Measurements from ENCODE around the gene MAEA. TPM values are rescaled to one million over a fixed set of nuclear protein-coding genes. Genes with fewer than 3 reads are reported as not detected.

Gene MAEA
- total RNA-seq, 1 donor from 2014 or later, result 38.2 TPM

- no peak overlapping the region for H3K27ac Mint-ChIP-seq
- peaks cover 1% of the 10 kb centered on the region for H3K4me1 Mint-ChIP-seq
- Histone ChIP-seq H3K27me3 (no peaks in the 10 kb centered on the region), H2AFZ (replicated peaks) (no peak overlapping the region), H3K9me3 (ENCODE audit: low read depth) (no peaks in the 10 kb centered on the region), H3K27ac (no peak overlapping the region), H3K4me3 (no peak overlapping the region), H3K4me1 (no peaks in the 10 kb centered on the region), H3K4me2 (no peak overlapping the region), H3K79me2 (ENCODE audit: low read depth) (no peaks in the 10 kb centered on the region), H3K9ac (no peak overlapping the region), H3K36me3 (no peaks in the 10 kb centered on the region), H4K20me1 (ENCODE audit: low read depth) (no peaks in the 10 kb centered on the region), H3F3A (ENCODE audit: low read depth) (no peaks in the 10 kb centered on the region)
- TF ChIP-seq EZH2 (IDR thresholded peaks at IDR 0.05) (no peak), EZH2phosphoT487 (IDR thresholded peaks at IDR 0.05) (no peak), CTCF (IDR thresholded peaks at IDR 0.05) (no peak)
- H3K9me3 Mint-ChIP-seq, result no peaks in the 10 kb centered on the region
- DNase-seq (ENCODE audit: low spot score), result no peak
- H3K27me3 Mint-ChIP-seq (ENCODE audit: insufficient read depth, low read depth), result no peaks in the 10 kb centered on the region
- H3K36me3 Mint-ChIP-seq, result peaks cover 26% of the 10 kb centered on the region
- H3K4me3 Mint-ChIP-seq, result no peak overlapping the region
These were observed 86.2 kb downstream of the MAEA start for GRCh38 chr4:1375761-1376322.

GRCh38 chr4:1376391-1376840, 86.7 kb downstream of the MAEA start:
- Histone ChIP-seq H3K9me3 (ENCODE audit: low read depth) (no peaks in the 10 kb centered on the region), H2AFZ (replicated peaks) (no peak overlapping the region), H4K20me1 (ENCODE audit: low read depth) (no peaks in the 10 kb centered on the region), H3K4me2 (no peak overlapping the region), H3K27ac (no peak overlapping the region), H3K4me3 (no peak overlapping the region), H3K79me2 (ENCODE audit: low read depth) (no peaks in the 10 kb centered on the region), H3K4me1 (no peaks in the 10 kb centered on the region), H3F3A (ENCODE audit: low read depth) (no peaks in the 10 kb centered on the region), H3K9ac (no peak overlapping the region), H3K27me3 (no peaks in the 10 kb centered on the region), H3K36me3 (no peaks in the 10 kb centered on the region)
- no peak overlapping the region for H3K4me3 Mint-ChIP-seq
- H3K9me3 Mint-ChIP-seq, result no peaks in the 10 kb centered on the region
- H3K27me3 Mint-ChIP-seq (ENCODE audit: insufficient read depth, low read depth), result no peaks in the 10 kb centered on the region
- no peak for TF ChIP-seq EZH2phosphoT487 (IDR thresholded peaks at IDR 0.05)
- no peak for TF ChIP-seq EZH2 (IDR thresholded peaks at IDR 0.05)
- no peak for TF ChIP-seq CTCF (IDR thresholded peaks at IDR 0.05)
- no peak for DNase-seq (ENCODE audit: low spot score)
- no peak overlapping the region for H3K27ac Mint-ChIP-seq
- H3K4me1 Mint-ChIP-seq, result no peaks in the 10 kb centered on the region
- peaks cover 20% of the 10 kb centered on the region for H3K36me3 Mint-ChIP-seq

GRCh38 chr4:1376841-1377605, 87.3 kb downstream of the MAEA start:
- no peak overlapping the region for H3K4me3 Mint-ChIP-seq
- no peaks in the 10 kb centered on the region for H3K36me3 ChIP-seq
- no peak for TF ChIP-seq EZH2phosphoT487 (IDR thresholded peaks at IDR 0.05)
- peak; percentile 36 for TF ChIP-seq CTCF (IDR thresholded peaks at IDR 0.05)

More at GRCh38 chr4:1376841-1377605, 87.3 kb downstream of the MAEA start:
- peaks cover 4% of the 10 kb centered on the region for H3F3A ChIP-seq (ENCODE audit: low read depth)
- no peak overlapping the region for H2AFZ ChIP-seq (replicated peaks)
- H3K4me3 ChIP-seq, result no peak overlapping the region
- no peak overlapping the region for H3K4me2 ChIP-seq
- H3K27me3 ChIP-seq, result no peaks in the 10 kb centered on the region
- peaks cover 3% of the 10 kb centered on the region for H3K4me1 Mint-ChIP-seq
- H3K4me1 ChIP-seq, result peaks cover 6% of the 10 kb centered on the region
- no peak overlapping the region for H3K27ac ChIP-seq
- H3K9me3 Mint-ChIP-seq, result no peaks in the 10 kb centered on the region
- H3K79me2 ChIP-seq (ENCODE audit: low read depth), result no peaks in the 10 kb centered on the region
- no peaks in the 10 kb centered on the region for H4K20me1 ChIP-seq (ENCODE audit: low read depth)
- peaks cover 16% of the 10 kb centered on the region for H3K36me3 Mint-ChIP-seq
- H3K27me3 Mint-ChIP-seq (ENCODE audit: insufficient read depth, low read depth), result no peaks in the 10 kb centered on the region
- H3K9me3 ChIP-seq (ENCODE audit: low read depth), result no peaks in the 10 kb centered on the region
- peak; percentile 57 for DNase-seq (ENCODE audit: low spot score)
- H3K9ac ChIP-seq, result no peak overlapping the region
- no peak overlapping the region for H3K27ac Mint-ChIP-seq
